Measurements from ENCODE around the gene ARHGAP24. TPM values are rescaled to one million over a fixed set of nuclear protein-coding genes. Genes with fewer than 3 reads are reported as not detected.
"Not testable (repeated sequence)": the region's sequence is repeated elsewhere in the genome, so short reads cannot be mapped to it uniquely, and the experiment has no call there.

ARHGAP24 gene
- total RNA-seq, 2 donors from 2014 or later, result 4.2 to 5.2 TPM

GRCh38 chr4:85964298-85964697 is 489.3 kb downstream of the ARHGAP24 start:
- no peaks in the 10 kb centered on the region for H3K27me3 ChIP-seq
- DNase-seq, result no peak
- H3K27ac ChIP-seq, result no peak overlapping the region
- intact Hi-C loops (cut with DNase I), result no loop called here
- no peaks in the 10 kb centered on the region for H3K4me1 ChIP-seq
- TF ChIP-seq CTCF (IDR thresholded peaks at IDR 0.05), result no peak
- no peaks in the 10 kb centered on the region for H3K9me3 ChIP-seq
- H3K36me3 ChIP-seq, result no peaks in the 10 kb centered on the region
- no peak overlapping the region for H3K4me3 ChIP-seq
- H3K9ac ChIP-seq (ENCODE audit: low read depth in 2 of 2, low read length in 2 of 2), result no peak overlapping the region

GRCh38 chr4:85965017-85965416 is 490.1 kb downstream of the ARHGAP24 start:
- intact Hi-C loops (cut with DNase I); H3K9ac ChIP-seq (ENCODE audit: low read depth in 2 of 2, low read length in 2 of 2); DNase-seq; H3K36me3 ChIP-seq; H3K4me3 ChIP-seq; H3K27me3 ChIP-seq; H3K4me1 ChIP-seq; H3K9me3 ChIP-seq; H3K27ac ChIP-seq: not testable (repeated sequence)

- Histone ChIP-seq H3K9ac (ENCODE audit: low read depth in 2 of 2, low read length in 2 of 2) (no peak overlapping the region), H3K4me3 (no peak overlapping the region), H3K9me3 (no peaks in the 10 kb centered on the region), H3K36me3 (no peaks in the 10 kb centered on the region), H3K4me1 (no peaks in the 10 kb centered on the region), H3K27ac (no peak overlapping the region), H3K27me3 (no peaks in the 10 kb centered on the region)
- intact Hi-C loops (cut with DNase I), result no loop called here
- no peak for TF ChIP-seq CTCF (IDR thresholded peaks at IDR 0.05)
- DNase-seq, result no peak
Observed at GRCh38 chr4:85965529-85965928, 490.6 kb downstream of the ARHGAP24 start.

GRCh38 chr4:85966373-85966772 is 491.4 kb downstream of the ARHGAP24 start:
- DNase-seq, result no peak
- no peak overlapping the region for H3K4me3 ChIP-seq
- no peak for TF ChIP-seq CTCF (IDR thresholded peaks at IDR 0.05)
- H3K9ac ChIP-seq (ENCODE audit: low read depth in 2 of 2, low read length in 2 of 2), result no peak overlapping the region
- H3K27me3 ChIP-seq, result no peaks in the 10 kb centered on the region
- H3K27ac ChIP-seq, result no peak overlapping the region
- no peaks in the 10 kb centered on the region for H3K36me3 ChIP-seq
- no peaks in the 10 kb centered on the region for H3K4me1 ChIP-seq
- H3K9me3 ChIP-seq, result no peaks in the 10 kb centered on the region
- intact Hi-C loops (cut with DNase I), result no loop called here

GRCh38 chr4:85967872-85968271 is 492.9 kb downstream of the ARHGAP24 start:
- TF ChIP-seq CTCF (IDR thresholded peaks at IDR 0.05), result no peak
- Histone ChIP-seq H3K9ac (ENCODE audit: low read depth in 2 of 2, low read length in 2 of 2) (no peak overlapping the region), H3K27ac (no peak overlapping the region), H3K4me1 (no peaks in the 10 kb centered on the region), H3K9me3 (no peaks in the 10 kb centered on the region), H3K36me3 (no peaks in the 10 kb centered on the region), H3K27me3 (no peaks in the 10 kb centered on the region), H3K4me3 (no peak overlapping the region)
- DNase-seq, result no peak
- intact Hi-C loops (cut with DNase I), result loop anchor here (2.0 kb wide), 1 partner anchor 171 kb away; no protein-coding TSS in a partner anchor

- no peak overlapping the region for H3K9ac ChIP-seq (ENCODE audit: low read depth in 2 of 2, low read length in 2 of 2)
- DNase-seq, result no peak
- intact Hi-C loops (cut with DNase I), result loop anchor here (2.0 kb wide), 1 partner anchor 172 kb away; no protein-coding TSS in a partner anchor
Observed at GRCh38 chr4:85968945-85969819, 494.2 kb downstream of the ARHGAP24 start.

More at GRCh38 chr4:85968945-85969819, 494.2 kb downstream of the ARHGAP24 start:
- no peaks in the 10 kb centered on the region for H3K27me3 ChIP-seq
- H3K4me3 ChIP-seq, result no peak overlapping the region
- peak; percentile 56 for TF ChIP-seq CTCF (IDR thresholded peaks at IDR 0.05)
- no peaks in the 10 kb centered on the region for H3K4me1 ChIP-seq
- H3K27ac ChIP-seq, result no peak overlapping the region
- no peaks in the 10 kb centered on the region for H3K9me3 ChIP-seq
- H3K36me3 ChIP-seq, result no peaks in the 10 kb centered on the region

Measured in colonic mucosa (tissue), 4 donors.